ENCODE data around the gene TENM4.

DNA sequence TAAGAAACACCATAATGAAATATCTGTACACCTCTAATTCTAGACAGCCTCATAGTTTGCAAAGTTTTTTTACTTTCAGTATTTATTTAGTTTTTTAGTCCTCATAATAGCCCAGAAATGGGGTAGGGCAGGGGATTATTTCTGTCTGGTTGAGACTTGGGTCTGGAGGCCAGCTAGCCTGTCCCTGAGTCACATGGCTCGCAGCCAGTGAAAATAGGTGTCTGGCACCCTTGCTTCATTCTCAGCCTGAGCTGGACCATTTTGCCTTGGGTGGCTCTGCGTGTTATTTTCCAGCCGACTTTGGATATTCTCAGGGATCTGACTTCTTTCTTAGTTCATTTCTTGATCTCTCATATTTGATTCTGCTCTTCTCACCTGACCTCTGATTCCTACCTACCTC lies 742.2 kb downstream of the TENM4 start:
- no peak for TF ChIP-seq CTCF (IDR thresholded peaks at IDR 0.05; ENCODE audit: low read depth, low read length, missing input control)
- no peak for TF ChIP-seq YY1 (IDR thresholded peaks at IDR 0.05)
- TF ChIP-seq, protein P1, sequence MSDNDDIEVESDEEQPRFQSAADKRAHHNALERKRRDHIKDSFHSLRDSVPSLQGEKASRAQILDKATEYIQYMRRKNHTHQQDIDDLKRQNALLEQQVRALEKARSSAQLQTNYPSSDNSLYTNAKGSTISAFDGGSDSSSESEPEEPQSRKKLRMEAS (IDR thresholded peaks at IDR 0.05), result no peak
- no peak for TF ChIP-seq NR2F2 (IDR thresholded peaks at IDR 0.05)
- TF ChIP-seq GABPA (IDR thresholded peaks at IDR 0.05 in 1 of 2, conservative IDR thresholded peaks at IDR 0.05 in 1 of 2), result no peak
- no peak for TF ChIP-seq HNF4A (conservative IDR thresholded peaks at IDR 0.05)
- TF ChIP-seq EGR1 (IDR thresholded peaks at IDR 0.05; ENCODE audit: low read depth in 2 of 2), result no peak
- TF ChIP-seq, protein P2, sequence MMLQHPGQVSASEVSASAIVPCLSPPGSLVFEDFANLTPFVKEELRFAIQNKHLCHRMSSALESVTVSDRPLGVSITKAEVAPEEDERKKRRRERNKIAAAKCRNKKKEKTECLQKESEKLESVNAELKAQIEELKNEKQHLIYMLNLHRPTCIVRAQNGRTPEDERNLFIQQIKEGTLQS (IDR thresholded peaks at IDR 0.05), result no peak
- TF ChIP-seq SP1 (IDR thresholded peaks at IDR 0.05), result no peak
- TF ChIP-seq, protein P3, sequence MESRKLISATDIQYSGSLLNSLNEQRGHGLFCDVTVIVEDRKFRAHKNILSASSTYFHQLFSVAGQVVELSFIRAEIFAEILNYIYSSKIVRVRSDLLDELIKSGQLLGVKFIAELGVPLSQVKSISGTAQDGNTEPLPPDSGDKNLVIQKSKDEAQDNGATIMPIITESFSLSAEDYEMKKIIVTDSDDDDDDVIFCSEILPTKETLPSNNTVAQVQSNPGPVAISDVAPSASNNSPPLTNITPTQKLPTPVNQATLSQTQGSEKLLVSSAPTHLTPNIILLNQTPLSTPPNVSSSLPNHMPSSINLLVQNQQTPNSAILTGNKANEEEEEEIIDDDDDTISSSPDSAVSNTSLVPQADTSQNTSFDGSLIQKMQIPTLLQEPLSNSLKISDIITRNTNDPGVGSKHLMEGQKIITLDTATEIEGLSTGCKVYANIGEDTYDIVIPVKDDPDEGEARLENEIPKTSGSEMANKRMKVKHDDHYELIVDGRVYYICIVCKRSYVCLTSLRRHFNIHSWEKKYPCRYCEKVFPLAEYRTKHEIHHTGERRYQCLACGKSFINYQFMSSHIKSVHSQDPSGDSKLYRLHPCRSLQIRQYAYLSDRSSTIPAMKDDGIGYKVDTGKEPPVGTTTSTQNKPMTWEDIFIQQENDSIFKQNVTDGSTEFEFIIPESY (IDR thresholded peaks at IDR 0.05), result no peak
- TF ChIP-seq RAD21 (IDR thresholded peaks at IDR 0.05), result no peak
- no peak for TF ChIP-seq TAF1 (conservative IDR thresholded peaks at IDR 0.05)
